Activated CD4-positive, alpha-beta T cell treated with anti-CD3 and anti-CD28 coated beads, Interleukin-2, amount 50 U/mL, for 16 hours (primary cell): ENCODE data around the gene EPS8.
A peak's percentile ranks its signal among the peaks of the same experiment; 100 is the strongest.

ENCODE experiments used
- DNase-seq: peaks from one replicate; pipeline ENCODE4 v3.0.0-alpha.2; 2020

EPS8 gene

GRCh38 chr12:15712823-15713660, 76.1 kb downstream of the EPS8 start:
- DNase-seq, result no peak

- DNase-seq, result no peak
Observed at GRCh38 chr12:15712160-15712559, 77.0 kb downstream of the EPS8 start.

GRCh38 chr12:15710860-15711510, 78.2 kb downstream of the EPS8 start:
- DNase-seq, result no peak

GRCh38 chr12:15709551-15709950, 79.6 kb downstream of the EPS8 start:
- no peak for DNase-seq

- no peak for DNase-seq
Observed at GRCh38 chr12:15708396-15709076, 80.7 kb downstream of the EPS8 start.

GRCh38 chr12:15707516-15708199, 81.5 kb downstream of the EPS8 start:
- no peak for DNase-seq

GRCh38 chr12:15706010-15706676, 83.0 kb downstream of the EPS8 start:
- DNase-seq, result no peak

GRCh38 chr12:15705606-15706005, 83.6 kb downstream of the EPS8 start:
- no peak for DNase-seq

GRCh38 chr12:15702276-15702675, 86.9 kb downstream of the EPS8 start:
- DNase-seq, result no peak

- peak; percentile 14 for DNase-seq
Observed at GRCh38 chr12:15701631-15702156, 87.5 kb downstream of the EPS8 start.

- DNase-seq, result peak; percentile 61
Observed at GRCh38 chr12:15701206-15701605, 88.0 kb downstream of the EPS8 start.

GRCh38 chr12:15700595-15700994, 88.6 kb downstream of the EPS8 start:
- DNase-seq, result peak; percentile 82

- DNase-seq, result no peak
Observed at GRCh38 chr12:15699886-15700285, 89.3 kb downstream of the EPS8 start.

GRCh38 chr12:15698377-15698871, 90.8 kb downstream of the EPS8 start:
- no peak for DNase-seq

- no peak for DNase-seq
Observed at GRCh38 chr12:15697201-15697600, 92.0 kb downstream of the EPS8 start.

- no peak for DNase-seq
Observed at GRCh38 chr12:15693228-15693911, 95.8 kb downstream of the EPS8 start.

GRCh38 chr12:15691388-15691787, 97.8 kb downstream of the EPS8 start:
- DNase-seq, result no peak

GRCh38 chr12:15690320-15690719, 98.9 kb downstream of the EPS8 start:
- DNase-seq, result no peak

- DNase-seq, result no peak
Observed at GRCh38 chr12:15689751-15690191, 99.4 kb downstream of the EPS8 start.

GRCh38 chr12:15688838-15689625, 100.2 kb downstream of the EPS8 start:
- DNase-seq, result no peak
